Islet of Langerhans (tissue), 1 donor: Measurements from ENCODE around the gene CATSPER1.

Experiments
- FAIRE-seq: peaks from one replicate; lab custom pipeline; 2011; peaks lifted over from hg19 to GRCh38; lab: Jason Lieb, UNC

Gene CATSPER1

GRCh38 chr11:65968600-65969482 is 57.4 kb downstream of the CATSPER1 start:
- no peak for FAIRE-seq

GRCh38 chr11:65967329-65967934 is 58.8 kb downstream of the CATSPER1 start:
- no peak for FAIRE-seq
